ENCODE results near the gene PIGM.

- TF ChIP-seq TP53 (CRISPR knock-in tag; IDR thresholded peaks at IDR 0.05) (no peak), CBX8 (IDR thresholded peaks at IDR 0.05) (no peak), MAX (IDR thresholded peaks at IDR 0.05) (no peak), SMC3 (IDR thresholded peaks at IDR 0.05) (no peak), RAD21 (conservative IDR thresholded peaks at IDR 0.05 in 1 of 2, IDR thresholded peaks at IDR 0.05 in 1 of 2) (no peak), POLR2AphosphoS2 (conservative IDR thresholded peaks at IDR 0.05; ENCODE audit: low read length) (no peak), CTCF (IDR thresholded peaks at IDR 0.05) (no peak), RFX5 (IDR thresholded peaks at IDR 0.05) (no peak), PHF8 (IDR thresholded peaks at IDR 0.05; ENCODE audit: borderline replicate concordance, low read depth) (no peak), NR3C1 (IDR thresholded peaks at IDR 0.05) (no peak), POLR2A (IDR thresholded peaks at IDR 0.05; ENCODE audit: low read length) (no peak)
These were observed 49.6 kb upstream of the PIGM start, which contains the start of gene KCNJ9 for GRCh38 chr1:160081261-160081936.

Data from A549 (cell line).